ENCODE data around the gene NSG2.
"Not testable (repeated sequence)": the region's sequence is repeated elsewhere in the genome, so short reads cannot be mapped to it uniquely, and the experiment has no call there.

The NSG2 gene

DNA sequence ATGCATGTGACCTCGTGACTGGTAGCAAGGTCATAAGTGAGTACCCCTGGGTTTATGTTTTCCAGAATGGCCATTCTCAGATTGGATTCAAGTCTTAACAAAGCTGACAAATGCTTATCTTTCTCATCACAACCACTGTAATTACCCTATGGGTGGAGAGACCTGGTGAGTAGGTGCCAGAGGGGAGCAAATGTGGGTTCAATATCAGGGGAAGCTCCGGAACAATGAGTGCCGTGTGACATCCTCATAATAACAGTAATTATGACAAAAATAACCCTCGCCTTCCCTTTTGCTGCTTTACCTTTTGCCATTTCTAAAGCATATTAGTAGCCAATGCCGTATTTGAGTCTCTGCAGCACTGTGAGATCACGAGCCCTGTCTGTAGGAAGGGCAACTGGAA is 95.9 kb downstream of the NSG2 start:
- Histone ChIP-seq H3K36me3 (ENCODE audit: insufficient read depth, low read length) (no peaks in the 10 kb centered on the region), H3K4me1 (ENCODE audit: insufficient read depth, low read length) (0 out of 2 replicates have a peak, but pooled peaks cover 5% of the 10 kb centered on the region), H3K9me3 (ENCODE audit: control insufficient read depth, insufficient read depth, low read length) (no peaks in the 10 kb centered on the region), H3K9ac (ENCODE audit: low read depth, low read length) (no peak overlapping the region)

DNA sequence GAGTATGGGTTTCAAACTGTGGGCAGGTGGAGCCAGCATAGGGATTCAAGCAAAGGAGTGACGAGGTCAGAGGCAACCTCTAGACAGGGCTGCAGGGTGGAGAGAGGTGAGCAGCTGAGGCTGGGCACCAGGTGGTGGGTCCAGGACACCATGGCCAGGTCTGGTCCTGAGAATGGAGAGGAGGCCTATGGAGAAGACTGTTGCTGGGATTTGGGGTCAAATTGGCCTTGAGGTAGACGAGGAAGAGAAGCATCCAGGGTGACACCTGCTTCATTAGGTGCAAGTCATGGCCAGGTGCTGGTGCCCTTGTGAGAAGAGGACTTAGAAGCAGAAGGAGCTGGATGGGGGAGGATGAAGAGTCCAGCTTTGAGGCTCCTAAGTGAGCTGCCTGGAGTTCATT is 99.6 kb downstream of the NSG2 start:
- H3K4me1 ChIP-seq (ENCODE audit: insufficient read depth, low read length), result 0 out of 2 replicates have a peak, but pooled peaks cover 2% of the 10 kb centered on the region
- H3K36me3 ChIP-seq (ENCODE audit: insufficient read depth, low read length), result no peaks in the 10 kb centered on the region
- H3K9ac ChIP-seq (ENCODE audit: low read depth, low read length), result no peak overlapping the region
- H3K9me3 ChIP-seq (ENCODE audit: control insufficient read depth, insufficient read depth, low read length), result no peaks in the 10 kb centered on the region

DNA sequence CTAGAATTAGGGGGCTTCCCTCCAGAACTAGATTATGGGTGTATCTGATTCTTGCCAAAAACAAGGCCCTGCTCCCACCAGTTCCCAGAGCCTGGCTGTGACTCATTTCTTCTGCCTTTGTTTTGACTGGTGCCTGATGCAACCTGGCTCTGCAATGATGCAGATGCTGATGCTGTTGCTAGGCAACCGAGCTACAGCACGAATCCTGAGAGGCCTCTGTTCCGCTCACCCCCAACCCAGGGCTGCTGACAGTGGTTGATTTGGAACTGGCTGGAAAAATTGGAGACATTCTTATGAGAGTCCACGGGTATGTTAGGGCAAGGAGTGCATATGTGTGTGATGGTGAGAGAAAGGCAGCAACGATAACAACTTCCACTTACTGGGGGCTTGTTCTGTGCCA is 100.3 kb downstream of the NSG2 start:
- Histone ChIP-seq H3K4me1 (ENCODE audit: insufficient read depth, low read length) (no peaks in the 10 kb centered on the region), H3K9ac (ENCODE audit: low read depth, low read length) (no peak overlapping the region), H3K9me3 (ENCODE audit: control insufficient read depth, insufficient read depth, low read length) (no peaks in the 10 kb centered on the region), H3K36me3 (ENCODE audit: insufficient read depth, low read length) (no peaks in the 10 kb centered on the region)

DNA sequence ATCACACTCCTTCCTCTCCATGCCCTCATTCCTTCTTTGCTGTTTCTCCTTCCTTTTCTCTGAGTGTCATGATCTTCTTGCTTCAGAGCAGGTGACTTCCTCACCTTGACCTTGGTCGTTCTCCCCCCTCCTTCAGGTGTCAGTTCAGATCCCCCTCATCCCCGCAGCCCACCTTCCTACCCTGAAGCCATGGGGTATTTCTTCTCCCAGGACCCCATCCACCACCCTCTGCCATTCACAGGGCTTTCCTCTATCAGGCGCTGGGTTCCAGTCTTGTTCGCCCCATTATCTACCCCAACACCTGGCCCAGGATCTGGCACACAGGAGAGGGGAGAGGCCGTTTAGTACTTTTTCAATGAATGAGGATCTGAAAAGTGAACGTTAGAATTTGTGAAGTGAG is 101.0 kb downstream of the NSG2 start:
- H3K9me3 ChIP-seq (ENCODE audit: control insufficient read depth, insufficient read depth, low read length), result no peaks in the 10 kb centered on the region
- no peaks in the 10 kb centered on the region for H3K4me1 ChIP-seq (ENCODE audit: insufficient read depth, low read length)
- no peaks in the 10 kb centered on the region for H3K36me3 ChIP-seq (ENCODE audit: insufficient read depth, low read length)

DNA sequence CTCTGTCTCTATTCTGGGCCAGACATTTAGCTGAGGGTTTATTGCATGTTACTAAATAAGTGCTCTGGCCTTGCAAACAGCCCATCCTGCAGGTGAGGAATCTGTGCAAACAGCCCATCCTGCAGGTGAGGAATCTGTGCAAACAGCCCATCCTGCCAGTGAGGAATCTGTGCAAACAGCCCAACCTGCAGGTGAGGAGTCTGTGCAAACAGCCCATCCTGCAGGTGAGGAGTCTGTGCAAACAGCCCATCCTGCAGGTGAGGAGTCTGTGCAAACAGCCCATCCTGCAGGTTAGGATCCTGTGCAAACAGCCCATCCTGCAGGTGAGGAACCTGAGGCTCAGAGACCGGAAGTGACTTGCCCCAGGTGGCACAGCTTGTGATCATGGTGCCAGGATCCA is 101.5 kb downstream of the NSG2 start:
- H3K36me3 ChIP-seq (ENCODE audit: insufficient read depth, low read length); H3K9ac ChIP-seq (ENCODE audit: low read depth, low read length); H3K4me1 ChIP-seq (ENCODE audit: insufficient read depth, low read length); H3K9me3 ChIP-seq (ENCODE audit: control insufficient read depth, insufficient read depth, low read length): not testable (repeated sequence)

More for the DNA sequence above, 101.0 kb downstream of the NSG2 start:
- H3K9ac ChIP-seq (ENCODE audit: low read depth, low read length), result no peak overlapping the region

DNA sequence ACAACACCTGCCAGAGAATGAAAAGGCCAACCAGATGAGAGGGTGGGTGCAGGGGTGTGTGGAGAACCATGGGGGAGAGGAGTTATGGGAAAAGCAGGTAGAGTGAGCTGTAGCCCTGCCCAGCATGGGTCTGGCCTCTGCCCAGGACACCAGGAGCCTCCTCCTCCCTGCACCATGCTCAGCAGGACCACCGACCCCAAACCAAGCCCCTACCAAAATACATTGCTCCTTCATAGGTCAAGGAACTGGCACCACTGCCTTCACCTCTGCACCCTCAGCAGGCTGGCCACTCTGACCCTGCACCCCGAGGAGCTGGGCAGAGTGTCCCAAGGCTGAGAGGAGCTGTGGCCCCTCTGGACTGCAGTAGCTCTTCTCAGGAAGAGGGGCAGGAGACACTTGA is 102.0 kb downstream of the NSG2 start:
- Histone ChIP-seq H3K9ac (ENCODE audit: low read depth, low read length) (no peak overlapping the region), H3K36me3 (ENCODE audit: insufficient read depth, low read length) (no peaks in the 10 kb centered on the region), H3K4me1 (ENCODE audit: insufficient read depth, low read length) (no peaks in the 10 kb centered on the region), H3K9me3 (ENCODE audit: control insufficient read depth, insufficient read depth, low read length) (no peaks in the 10 kb centered on the region)

DNA sequence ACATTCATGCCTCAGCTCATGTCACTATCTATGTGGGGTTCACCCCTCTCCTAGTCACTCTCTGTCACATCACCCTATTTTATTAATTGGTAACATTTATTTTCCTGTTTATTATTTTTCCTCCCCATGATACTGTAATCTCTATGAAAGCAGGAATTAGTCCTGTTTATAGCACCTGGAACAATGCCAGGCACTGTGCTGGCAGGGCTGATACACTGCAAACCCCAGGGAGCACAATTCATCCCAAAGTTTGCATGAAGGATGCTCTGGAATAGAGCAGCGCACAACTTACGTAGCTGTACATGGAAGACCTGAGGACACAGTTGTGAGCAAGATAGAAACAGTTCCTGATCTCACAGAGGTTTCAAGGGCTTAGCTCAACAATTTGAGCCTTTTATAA is 103.2 kb downstream of the NSG2 start:
- H3K36me3 ChIP-seq (ENCODE audit: insufficient read depth, low read length), result no peaks in the 10 kb centered on the region
- H3K4me1 ChIP-seq (ENCODE audit: insufficient read depth, low read length), result no peaks in the 10 kb centered on the region
- H3K9me3 ChIP-seq (ENCODE audit: control insufficient read depth, insufficient read depth, low read length), result no peaks in the 10 kb centered on the region
- no peak overlapping the region for H3K9ac ChIP-seq (ENCODE audit: low read depth, low read length)

DNA sequence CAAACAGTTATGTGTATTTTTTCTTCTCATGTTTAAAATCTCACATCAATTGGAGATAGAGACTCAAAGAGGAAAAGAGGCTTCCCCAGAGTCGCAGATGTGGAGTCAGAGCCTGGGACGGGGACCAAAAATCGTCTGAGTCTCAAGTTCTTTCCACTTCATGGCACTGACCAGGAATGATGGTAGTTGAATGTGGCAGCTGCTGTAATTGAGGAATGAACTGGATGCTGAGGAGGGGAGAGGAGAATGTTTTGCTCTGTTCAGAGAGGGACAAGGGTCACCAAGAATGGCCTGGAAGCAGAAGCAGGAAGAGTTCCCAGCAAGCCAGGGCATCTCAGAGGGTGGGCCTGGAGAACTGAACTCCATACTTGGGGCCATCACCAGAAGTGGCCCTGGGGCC is 103.9 kb downstream of the NSG2 start:
- no peaks in the 10 kb centered on the region for H3K9me3 ChIP-seq (ENCODE audit: control insufficient read depth, insufficient read depth, low read length)
- no peaks in the 10 kb centered on the region for H3K4me1 ChIP-seq (ENCODE audit: insufficient read depth, low read length)
- no peaks in the 10 kb centered on the region for H3K36me3 ChIP-seq (ENCODE audit: insufficient read depth, low read length)
- no peak overlapping the region for H3K9ac ChIP-seq (ENCODE audit: low read depth, low read length)

DNA sequence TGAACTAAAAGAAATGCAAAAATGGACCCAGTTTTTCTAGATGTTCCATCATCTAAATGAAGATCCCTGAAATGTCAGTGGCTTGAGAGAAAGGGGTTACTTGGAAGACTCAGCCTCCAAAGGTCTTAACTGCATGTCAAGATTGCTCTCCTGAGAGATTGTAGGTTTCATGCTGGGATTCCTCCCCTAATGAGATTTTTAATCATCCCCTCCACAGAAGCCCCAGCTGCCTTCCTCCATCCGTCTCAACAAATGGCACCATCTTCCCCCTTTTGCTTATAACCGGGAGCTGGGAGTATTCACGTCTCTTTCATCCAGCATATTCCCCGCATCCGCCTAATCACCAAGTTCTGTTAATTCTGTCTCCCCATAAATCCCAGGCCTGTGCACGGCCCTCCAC is 104.5 kb downstream of the NSG2 start:
- H3K4me1 ChIP-seq (ENCODE audit: insufficient read depth, low read length), result no peaks in the 10 kb centered on the region
- no peaks in the 10 kb centered on the region; the same call in 1 of the 2 replicates for H3K9me3 ChIP-seq (ENCODE audit: control insufficient read depth, insufficient read depth, low read length)
- no peak overlapping the region for H3K9ac ChIP-seq (ENCODE audit: low read depth, low read length)
- H3K36me3 ChIP-seq (ENCODE audit: insufficient read depth, low read length), result no peaks in the 10 kb centered on the region

DNA sequence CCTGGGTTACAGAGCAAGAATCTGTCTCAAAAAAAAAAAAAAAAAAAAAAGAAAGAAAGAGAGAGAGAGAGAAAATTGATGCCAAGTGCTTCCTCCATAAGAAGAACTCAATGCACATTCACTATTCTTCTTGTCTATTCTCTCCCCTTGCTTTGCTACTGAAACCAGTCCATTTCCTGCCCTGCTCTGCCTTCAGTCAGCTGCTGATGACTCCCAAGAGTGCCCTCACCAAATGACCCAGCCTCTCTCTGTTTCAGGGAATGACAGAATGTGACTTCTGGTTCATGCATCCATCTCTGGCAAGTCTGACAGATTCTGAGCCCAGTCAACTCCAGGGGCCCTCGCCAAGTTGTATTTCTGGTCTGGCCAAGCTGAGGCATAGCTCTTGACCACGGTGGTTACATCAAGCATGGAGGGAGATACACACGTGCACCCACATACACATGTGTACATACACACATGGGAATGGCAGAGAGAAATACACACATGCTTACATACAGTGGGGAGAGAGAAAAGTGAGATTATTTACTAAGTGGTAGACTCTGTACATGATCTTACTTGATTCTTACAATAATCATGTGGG is 106.2 kb downstream of the NSG2 start:
- no peaks in the 10 kb centered on the region for H3K4me1 ChIP-seq (ENCODE audit: insufficient read depth, low read length)
- H3K9ac ChIP-seq (ENCODE audit: low read depth, low read length), result no peak overlapping the region
- no peaks in the 10 kb centered on the region for H3K36me3 ChIP-seq (ENCODE audit: insufficient read depth, low read length)
- H3K9me3 ChIP-seq (ENCODE audit: control insufficient read depth, insufficient read depth, low read length), result no peaks in the 10 kb centered on the region; the same call in 1 of the 2 replicates

DNA sequence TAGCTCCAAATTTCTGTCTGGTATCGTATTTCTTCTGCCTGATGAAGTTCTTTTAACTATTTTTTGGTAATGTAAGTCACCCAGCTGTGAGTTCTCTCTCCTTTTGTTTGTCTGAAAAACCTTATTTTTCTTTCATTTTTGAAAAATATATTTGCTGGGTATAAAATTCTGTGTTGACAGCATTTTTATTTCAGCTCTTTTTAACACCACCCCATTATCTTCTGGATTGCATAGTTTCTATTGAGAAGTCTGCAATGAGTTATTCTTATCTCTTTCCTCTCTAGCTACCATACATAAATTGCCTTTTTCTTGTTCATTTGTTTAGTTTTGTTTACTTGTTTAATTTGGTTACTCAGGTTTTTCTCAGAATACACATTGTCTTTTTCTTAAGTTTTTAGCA is 109.1 kb downstream of the NSG2 start:
- H3K4me1 ChIP-seq (ENCODE audit: insufficient read depth, low read length), result 0 out of 2 replicates have a peak, but pooled peaks cover 4% of the 10 kb centered on the region
- no peak overlapping the region for H3K9ac ChIP-seq (ENCODE audit: low read depth, low read length)
- H3K36me3 ChIP-seq (ENCODE audit: insufficient read depth, low read length), result no peaks in the 10 kb centered on the region
- H3K9me3 ChIP-seq (ENCODE audit: control insufficient read depth, insufficient read depth, low read length), result no peaks in the 10 kb centered on the region; the same call in 1 of the 2 replicates

DNA sequence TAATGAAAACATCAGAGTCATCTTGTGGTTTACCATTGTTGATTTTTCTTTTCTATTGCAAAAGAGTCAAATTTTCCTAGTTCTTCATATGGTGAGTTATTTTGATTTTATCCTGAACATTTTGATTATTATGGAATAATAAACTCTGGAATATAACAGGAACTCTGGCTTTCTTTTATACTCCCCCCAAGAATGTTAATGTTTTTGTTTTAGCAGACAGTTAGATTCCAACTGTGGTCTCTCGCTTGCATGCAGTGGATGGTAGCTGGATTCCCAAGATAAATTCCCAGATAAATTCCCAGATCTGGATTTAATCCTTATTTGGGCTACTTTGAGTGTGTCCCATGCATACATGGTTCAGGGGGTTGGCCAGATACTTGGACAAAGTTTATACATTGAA is 109.8 kb downstream of the NSG2 start:
- H3K9ac ChIP-seq (ENCODE audit: low read depth, low read length), result no peak overlapping the region
- H3K4me1 ChIP-seq (ENCODE audit: insufficient read depth, low read length), result 0 out of 2 replicates have a peak, but pooled peaks cover 4% of the 10 kb centered on the region
- H3K36me3 ChIP-seq (ENCODE audit: insufficient read depth, low read length), result no peaks in the 10 kb centered on the region
- H3K9me3 ChIP-seq (ENCODE audit: control insufficient read depth, insufficient read depth, low read length), result no peaks in the 10 kb centered on the region; the same call in 1 of the 2 replicates

DNA sequence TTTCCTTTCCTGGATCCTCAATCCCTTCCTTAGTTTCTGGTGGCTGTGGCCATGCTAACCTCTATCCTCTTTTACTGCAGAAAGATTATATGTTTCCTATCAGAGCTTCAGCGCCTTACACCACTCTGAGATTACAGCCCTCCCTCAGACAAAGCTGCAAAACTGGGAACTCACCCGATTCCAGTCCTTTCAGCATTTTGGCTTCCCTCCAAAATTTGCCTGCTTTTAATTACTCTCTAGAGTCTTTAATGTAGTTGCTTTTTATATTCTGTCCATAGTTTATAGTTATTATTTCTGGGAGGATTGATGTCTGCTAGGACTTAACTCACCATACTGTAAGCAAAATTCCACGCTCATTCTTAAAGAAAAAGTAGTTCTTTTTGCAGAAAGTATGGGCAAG is 110.2 kb downstream of the NSG2 start:
- no peaks in the 10 kb centered on the region for H3K36me3 ChIP-seq (ENCODE audit: insufficient read depth, low read length)

DNA sequence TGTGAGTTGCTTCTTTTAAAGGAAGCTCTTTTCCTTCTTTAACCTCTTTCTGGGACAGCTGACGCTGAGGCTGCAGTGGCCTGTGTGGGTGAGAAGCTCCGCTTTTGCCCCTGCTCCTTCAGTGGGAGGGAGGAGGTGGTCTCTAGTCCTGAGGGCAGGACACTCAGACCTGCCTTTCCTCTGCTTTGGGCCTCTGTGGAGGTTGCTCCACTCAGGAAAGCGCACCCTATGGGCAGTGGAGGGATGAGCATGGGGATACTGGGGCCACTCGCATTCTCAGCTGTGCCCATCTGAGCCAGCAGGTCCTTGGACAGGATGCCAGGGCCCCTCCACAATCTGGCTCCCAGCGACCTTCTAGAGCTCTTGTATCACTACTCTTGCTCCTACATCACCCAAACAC is 111.5 kb downstream of the NSG2 start:
- Histone ChIP-seq H3K36me3 (ENCODE audit: insufficient read depth, low read length) (no peaks in the 10 kb centered on the region), H3K9me3 (ENCODE audit: control insufficient read depth, insufficient read depth, low read length) (no peaks in the 10 kb centered on the region; the same call in 1 of the 2 replicates), H3K9ac (ENCODE audit: low read depth, low read length) (no peak overlapping the region), H3K4me1 (ENCODE audit: insufficient read depth, low read length) (0 out of 2 replicates have a peak, but pooled peaks cover 4% of the 10 kb centered on the region)

More for the DNA sequence above, 110.2 kb downstream of the NSG2 start:
- Histone ChIP-seq H3K9ac (ENCODE audit: low read depth, low read length) (no peak overlapping the region), H3K4me1 (ENCODE audit: insufficient read depth, low read length) (0 out of 2 replicates have a peak, but pooled peaks cover 4% of the 10 kb centered on the region), H3K9me3 (ENCODE audit: control insufficient read depth, insufficient read depth, low read length) (no peaks in the 10 kb centered on the region; the same call in 1 of the 2 replicates)

Data from ES-I3 (cell line).